Fibroblast of skin of right quadriceps (primary cell): ENCODE results near the gene SURF6.
"Not testable (repeated sequence)": the region's sequence is repeated elsewhere in the genome, so short reads cannot be mapped to it uniquely, and the experiment has no call there.

Source experiments
- DNase-seq: peaks from one replicate; pipeline ENCODE4 v3.0.0-alpha.2; 2013

The SURF6 gene

DNA sequence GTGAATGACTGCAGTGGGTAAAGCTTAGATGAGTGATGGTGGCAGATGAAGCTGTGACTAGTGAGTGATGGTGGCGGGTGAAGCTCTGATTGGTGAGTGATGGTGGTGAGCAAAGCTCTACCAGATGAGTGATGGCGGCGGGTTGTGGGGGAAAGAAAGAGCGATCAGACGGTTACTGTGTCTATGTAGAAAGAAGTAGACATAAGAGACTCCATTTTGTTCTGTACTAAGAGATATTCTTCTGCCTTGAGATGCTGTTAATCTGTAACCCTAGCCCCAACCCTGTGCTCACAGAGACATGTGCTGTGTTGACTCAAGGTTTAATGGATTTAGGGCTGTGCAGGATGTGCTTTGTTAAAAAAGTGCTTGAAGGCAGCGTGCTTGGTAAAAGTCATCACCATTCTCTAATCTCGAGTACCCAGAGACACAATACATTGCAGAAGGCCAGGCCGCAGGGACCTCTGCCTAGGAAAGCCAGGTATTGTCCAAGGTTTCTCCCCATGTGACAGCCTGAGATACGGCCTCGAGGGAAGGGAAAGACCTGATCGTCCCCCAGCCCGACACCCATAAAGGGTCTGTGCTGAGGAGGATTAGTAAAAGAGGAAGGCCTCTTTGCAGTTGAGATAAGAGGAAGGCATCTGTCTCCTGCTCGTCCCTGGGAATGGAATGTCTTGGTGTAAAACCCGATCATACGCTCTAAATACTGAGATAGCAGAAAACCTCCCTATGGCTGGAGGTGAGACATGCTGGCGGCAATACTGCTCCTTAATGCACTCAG is 52.5 kb downstream of the SURF6 start:
- not testable (repeated sequence) for DNase-seq

DNA sequence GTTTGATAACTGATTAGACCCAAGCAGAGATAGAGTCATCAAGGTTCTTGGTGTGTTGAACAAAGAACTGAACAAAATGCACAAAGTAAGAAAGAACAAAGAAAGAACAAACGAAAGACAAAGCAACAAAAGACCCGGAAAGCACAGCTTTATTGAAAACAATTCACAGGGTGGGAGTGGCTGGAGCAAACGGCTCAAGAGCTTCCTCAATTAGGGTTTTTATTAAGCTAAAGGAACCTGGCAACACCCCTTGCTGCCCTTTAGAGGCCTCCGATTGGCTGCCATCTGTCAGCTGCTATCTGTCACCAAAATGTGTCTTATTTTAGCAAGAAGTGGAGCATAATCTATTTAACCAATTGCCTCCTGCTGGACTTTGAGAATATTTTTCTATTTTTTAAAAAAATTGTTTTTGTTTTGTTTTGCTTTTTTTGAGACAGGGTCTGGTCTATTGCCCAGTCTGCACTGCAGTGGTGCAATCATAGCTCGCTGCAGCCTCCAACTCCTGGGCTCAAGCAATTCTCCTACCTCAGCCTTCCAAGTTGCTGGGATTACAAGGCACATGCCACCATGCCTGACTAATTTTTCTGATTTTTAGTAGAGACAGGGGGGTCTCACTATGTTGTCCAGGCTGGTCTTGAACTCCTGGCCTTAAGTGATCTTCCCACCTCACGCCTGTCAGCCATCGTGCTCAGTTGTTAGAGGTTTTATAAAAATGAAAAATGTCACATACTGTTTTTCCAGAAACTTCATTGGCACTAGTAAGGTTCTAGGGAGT is 53.3 kb downstream of the SURF6 start:
- DNase-seq, result no peak

DNA sequence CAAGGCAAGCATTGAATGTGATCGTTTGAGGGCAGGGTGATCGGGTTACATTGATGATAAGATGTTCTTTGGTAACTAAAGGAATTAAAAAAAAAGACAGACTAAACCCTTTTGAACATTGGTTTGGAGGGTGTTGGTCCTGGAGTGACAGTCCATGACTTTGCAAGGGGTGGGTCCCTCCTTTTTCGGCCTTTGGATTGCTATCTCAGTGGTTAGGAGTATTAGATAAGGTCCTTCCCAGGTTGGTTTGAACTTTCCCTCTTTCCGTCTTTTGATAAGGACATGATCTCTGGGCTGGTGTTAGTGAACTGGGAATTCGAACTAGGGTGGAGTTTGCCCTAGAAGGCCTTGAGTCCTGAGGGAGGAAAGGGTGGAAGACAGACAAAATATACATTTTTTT is 55.6 kb downstream of the SURF6 start:
- DNase-seq, result no peak
